ENCODE measurements around the gene SH3RF3. TPM values are rescaled to one million over a fixed set of nuclear protein-coding genes. Genes with fewer than 3 reads are reported as not detected.

Gene SH3RF3
- total and polyA plus RNA-seq, 2 of the 13 experiments (the other 11 are each of a cell fraction or from before 2014, with no cell fraction given) = 0.04 TPM; not detected in 1

GRCh38 chr2:109545828-109546713 is 417.1 kb downstream of the SH3RF3 start (continued):
- no peak for TF ChIP-seq IKZF4 (CRISPR knock-in tag; IDR thresholded peaks at IDR 0.05; ENCODE audit: borderline replicate concordance, low read depth, not compliant biosample characterization)
- TF ChIP-seq PHF21A (CRISPR knock-in tag; IDR thresholded peaks at IDR 0.05) = no peak
- 0 out of 2 replicates have a peak, but pooled peaks have one; percentile 36 for TF ChIP-seq ZNF205 (CRISPR knock-in tag; IDR thresholded peaks at IDR 0.05)
- TF ChIP-seq ZSCAN9 (CRISPR knock-in tag; IDR thresholded peaks at IDR 0.05; ENCODE audit: borderline replicate concordance) = 0 out of 2 replicates have a peak, but pooled peaks have one; percentile 56
- TF ChIP-seq ATM (IDR thresholded peaks at IDR 0.05; ENCODE audit: borderline replicate concordance) = no peak
- TF ChIP-seq ZFY (CRISPR knock-in tag; IDR thresholded peaks at IDR 0.05) = peak; percentile 26; the same call in 1 of the 2 replicates
- peak; percentile 33; the same call in 1 of the 2 replicates for TF ChIP-seq HNF4G (IDR thresholded peaks at IDR 0.05; ENCODE audit: borderline replicate concordance, low read depth, low read length)
- TF ChIP-seq HNF4G (CRISPR knock-in tag; IDR thresholded peaks at IDR 0.05; ENCODE audit: borderline replicate concordance, low read depth) = no peak
- TF ChIP-seq CBX1 (IDR thresholded peaks at IDR 0.05; ENCODE audit: low read depth) = no peak
- no peak for TF ChIP-seq SCMH1 (CRISPR knock-in tag; IDR thresholded peaks at IDR 0.05; ENCODE audit: borderline replicate concordance)
- peak; percentile 60; the same call in 1 of the 2 replicates for TF ChIP-seq RXRB (CRISPR knock-in tag; IDR thresholded peaks at IDR 0.05; ENCODE audit: borderline replicate concordance)
- TF ChIP-seq PLRG1 (conservative IDR thresholded peaks at IDR 0.05) = no peak
- no peak for TF ChIP-seq REXO4 (CRISPR knock-in tag; IDR thresholded peaks at IDR 0.05; ENCODE audit: borderline replicate concordance)
- TF ChIP-seq THAP11 (CRISPR knock-in tag; IDR thresholded peaks at IDR 0.05) = 0 out of 2 replicates have a peak, but pooled peaks have one; percentile 37
- peak; percentile 43; the same call in 1 of the 2 replicates for TF ChIP-seq ZNF317 (CRISPR knock-in tag; IDR thresholded peaks at IDR 0.05)
- TF ChIP-seq KDM5A (IDR thresholded peaks at IDR 0.05; ENCODE audit: borderline replicate concordance, low read length) = 0 out of 2 replicates have a peak, but pooled peaks have one; percentile 38
- TF ChIP-seq ARNT (IDR thresholded peaks at IDR 0.05) = no peak
- no peak for TF ChIP-seq TCF7L2 (IDR thresholded peaks at IDR 0.05; ENCODE audit: low read depth, low read length)
- TF ChIP-seq BATF2 (CRISPR knock-in tag; IDR thresholded peaks at IDR 0.05) = no peak
- no peak for TF ChIP-seq ZBTB7A (CRISPR knock-in tag; IDR thresholded peaks at IDR 0.05)
- no peak for TF ChIP-seq KLF12 (CRISPR knock-in tag; IDR thresholded peaks at IDR 0.05; ENCODE audit: borderline replicate concordance)
- 0 out of 2 replicates have a peak, but pooled peaks have one; percentile 17 for TF ChIP-seq TARDBP (CRISPR knock-in tag; IDR thresholded peaks at IDR 0.05)
